PC-9 (cell line): Measurements from ENCODE around the gene CHRM1. TPM values are rescaled to one million over a fixed set of nuclear protein-coding genes. Genes with fewer than 3 reads are reported as not detected.
A peak's percentile ranks its signal among the peaks of the same experiment; 100 is the strongest.

Experiments used
- BruUV-seq: library from RNA; stranded (reverse); fragments of 400-500 nt; replicated peaks from 2 replicates; lab custom pipeline; 2021; lab: Mats Ljungman, UMichigan
- CTCF ChIA-PET: fragments of 300-600 bp; sonication (Branson Sonifier 250); formaldehyde crosslinking; loops from one replicate; lab custom pipeline; 2022; ENCODE audit warnings: antibody characterized with exemption; lab: Charles Lee
- POLR2A ChIA-PET: fragments of 300-600 bp; sonication (Branson Sonifier 250); formaldehyde crosslinking; loops from one replicate; lab custom pipeline; 2022; ENCODE audit warnings: antibody characterized with exemption; ENCODE audit not compliant: unreplicated experiment; lab: Charles Lee
- DNase-seq, 2 experiments: peaks; one replicate each; pipeline versions ENCODE4 v3.0.0 to v3.0.0-alpha.2; 2015 to 2022; ENCODE audit warnings: mixed read lengths in 1 of 2
- H2AFZ ChIP-seq: fragments of 200-600 bp; sonication (generic); 2 replicates; pipeline ENCODE4 v1.8.1; 2017; ENCODE audit warnings: antibody characterized with exemption
- H3F3A ChIP-seq: fragments of 200-600 bp; sonication (generic); 2 replicates; pipeline ENCODE4 v1.8.1; 2017; ENCODE audit warnings: antibody characterized with exemption, mild to moderate bottlenecking, low read depth; ENCODE audit not compliant: insufficient read depth
- H3K27ac ChIP-seq: fragments of 200-600 bp; sonication (generic); 2 replicates; pipeline ENCODE4 v1.6.1; 2016; ENCODE audit warnings: mixed run types
- H3K27me3 ChIP-seq: fragments of 200-600 bp; sonication (generic); 2 replicates; pipeline ENCODE4 v1.6.1; 2016; ENCODE audit warnings: low read depth, mixed run types; ENCODE audit not compliant: insufficient read depth
- H3K36me3 ChIP-seq: fragments of 200-600 bp; sonication (generic); 2 replicates; pipeline ENCODE4 v1.6.1; 2016; ENCODE audit warnings: low read depth, mixed run types
- H3K4me1 ChIP-seq: fragments of 200-600 bp; sonication (generic); replicated peaks from 2 replicates; pipeline ENCODE4 v1.6.1; 2016; ENCODE audit warnings: mixed run types; ENCODE audit not compliant: insufficient read depth
- H3K4me2 ChIP-seq: fragments of 200-600 bp; sonication (generic); 2 replicates; pipeline ENCODE4 v1.6.1; 2017; ENCODE audit warnings: mixed run types
- H3K4me3 ChIP-seq: fragments of 200-600 bp; sonication (generic); 2 replicates; pipeline ENCODE4 v1.6.1; 2016; ENCODE audit warnings: mixed run types
- H3K79me2 ChIP-seq: fragments of 200-600 bp; sonication (generic); 2 replicates; pipeline ENCODE4 v1.6.1; 2017; ENCODE audit warnings: low read depth, mixed run types
- H3K9me2 ChIP-seq: fragments of 200-600 bp; sonication (generic); 2 replicates; pipeline ENCODE4 v1.8.1; 2017; ENCODE audit warnings: mild to moderate bottlenecking; ENCODE audit not compliant: insufficient read depth
- H3K9me3 ChIP-seq: fragments of 200-600 bp; sonication (generic); 2 replicates; pipeline ENCODE4 v1.8.1; 2016; ENCODE audit warnings: low read depth; ENCODE audit not compliant: insufficient read depth
- H4K20me1 ChIP-seq: fragments of 200-600 bp; sonication (generic); 2 replicates; pipeline ENCODE4 v1.8.1; 2017; ENCODE audit not compliant: insufficient read depth
- CTCF ChIP-seq: fragments of 200-600 bp; sonication (generic); conservative IDR thresholded peaks from 2 replicates; pipeline ENCODE4 v1.6.1; 2017; ENCODE audit warnings: mixed run types, antibody characterized with exemption, mild to moderate bottlenecking, moderate library complexity
- EZH2 ChIP-seq: fragments of 200-600 bp; sonication (generic); IDR thresholded peaks from 2 replicates; pipeline ENCODE4 v1.8.0; 2017; ENCODE audit warnings: antibody characterized with exemption, low read depth
- intact Hi-C: fragments of 100-400 bp; cut with micrococcal nuclease; formaldehyde crosslinking; loops from one replicate; pipeline ENCODE4 v1.10.0; 2022; ENCODE audit not compliant: unreplicated experiment
- total RNA-seq: library from RNA; stranded (reverse); gene quantifications from 2 replicates; pipeline ENCODE4 v1.2.3, GENCODE V29; 2021

CHRM1 gene
- total RNA-seq, 1 experiment from 2014 or later: not detected

- Histone ChIP-seq H3K79me2 (no peaks in the 10 kb centered on the region), H3K9me3 (no peaks in the 10 kb centered on the region), H3K4me3 (no peak overlapping the region), H2AFZ (no peak overlapping the region), H3K4me2 (no peak overlapping the region), H3F3A (no peaks in the 10 kb centered on the region), H4K20me1 (no peaks in the 10 kb centered on the region), H3K36me3 (no peaks in the 10 kb centered on the region), H3K27me3 (peaks cover 31% of the 10 kb centered on the region), H3K4me1 (0 out of 2 replicates have a peak, but pooled peaks cover 7% of the 10 kb centered on the region), H3K9me2 (no peaks in the 10 kb centered on the region), H3K27ac (no peak overlapping the region)
- ChIA-PET POLR2A (no interaction called here), CTCF (interaction anchor here (0.6 kb wide), 3 partner anchors 10 to 112 kb away, joined by 3 to 8 read pairs (median 4); no protein-coding TSS in a partner anchor)
- DNase-seq: peak; percentile 43 to 76
- TF ChIP-seq EZH2 (no peak), CTCF (peak; percentile 59)
- no TSS peak for BruUV-seq
- intact Hi-C loops: loop anchor here (10.0 kb wide), 2 partner anchors 726 to 916 kb away; no protein-coding TSS in a partner anchor
Observed at GRCh38 chr11:62909107-62909894, 11.9 kb downstream of the CHRM1 start.

GRCh38 chr11:62908468-62909072, 12.6 kb downstream of the CHRM1 start:
- H3K27me3 ChIP-seq: peaks cover 38% of the 10 kb centered on the region
- no peaks in the 10 kb centered on the region for H4K20me1 ChIP-seq
- BruUV-seq: no TSS peak
- H3K27ac ChIP-seq: no peak overlapping the region
- no peaks in the 10 kb centered on the region for H3F3A ChIP-seq
- no peaks in the 10 kb centered on the region for H3K79me2 ChIP-seq
- no peaks in the 10 kb centered on the region for H3K9me2 ChIP-seq
- no peak overlapping the region for H3K4me2 ChIP-seq
- no peaks in the 10 kb centered on the region for H3K9me3 ChIP-seq
- H2AFZ ChIP-seq: no peak overlapping the region
- H3K4me3 ChIP-seq: no peak overlapping the region
- CTCF ChIA-PET: interaction anchor here (0.6 kb wide), 3 partner anchors 9 to 113 kb away, joined by 3 to 8 read pairs (median 4); no protein-coding TSS in a partner anchor
- POLR2A ChIA-PET: no interaction called here
- no peak for DNase-seq
- no peaks in the 10 kb centered on the region for H3K36me3 ChIP-seq
- 0 out of 2 replicates have a peak, but pooled peaks cover 7% of the 10 kb centered on the region for H3K4me1 ChIP-seq
- no peak for TF ChIP-seq EZH2
- TF ChIP-seq CTCF: no peak
- intact Hi-C loops: loop anchor here (10.0 kb wide), 2 partner anchors 726 to 916 kb away; no protein-coding TSS in a partner anchor

- peak; percentile 69 to 82 for DNase-seq
Observed at GRCh38 chr11:62905927-62906531, 15.1 kb downstream of the CHRM1 start.

More at GRCh38 chr11:62905927-62906531, 15.1 kb downstream of the CHRM1 start:
- ChIA-PET CTCF (interaction anchor here (0.5 to 1.6 kb wide), 14 partner anchors 13 to 832 kb away, joined by 3 to 11 read pairs (median 4); no protein-coding TSS in a partner anchor), POLR2A (interaction anchor here (0.7 kb wide), 1 partner anchor 65 kb away, joined by 5 read pairs; no protein-coding TSS in a partner anchor)
- Histone ChIP-seq H3K4me1 (0 out of 2 replicates have a peak, but pooled peaks cover 7% of the 10 kb centered on the region), H3F3A (no peaks in the 10 kb centered on the region), H3K27ac (no peak overlapping the region), H3K4me3 (no peak overlapping the region), H3K27me3 (peaks cover 62% of the 10 kb centered on the region), H3K9me3 (no peaks in the 10 kb centered on the region), H3K79me2 (no peaks in the 10 kb centered on the region), H3K4me2 (0 out of 2 replicates have a peak overlapping the region, but pooled peaks have one; percentile 27), H2AFZ (no peak overlapping the region), H4K20me1 (no peaks in the 10 kb centered on the region), H3K9me2 (no peaks in the 10 kb centered on the region), H3K36me3 (no peaks in the 10 kb centered on the region)
- TF ChIP-seq CTCF (peak; percentile 99), EZH2 (no peak)
- intact Hi-C loops: loop anchor here (1.0 to 10.0 kb wide), 4 partner anchors 118 to 919 kb away; no protein-coding TSS in a partner anchor
- no TSS peak for BruUV-seq
